Smooth muscle cell (in vitro differentiated cells): ENCODE results near the gene HS6ST1. TPM values are rescaled to one million over a fixed set of nuclear protein-coding genes. Genes with fewer than 3 reads are reported as not detected.

ENCODE experiments used
- DNase-seq: peaks from one replicate; lab custom pipeline; 2025; ENCODE audit not compliant: unreplicated experiment; lab: John Stamatoyannopoulos, UW
- H2AFZ ChIP-seq: fragments of 200-600 bp; sonication (generic); 2 replicates; pipeline ENCODE4 v1.6.0; 2016; ENCODE audit warnings: antibody characterized with exemption, low read depth, mild to moderate bottlenecking
- H3F3A ChIP-seq: fragments of 200-600 bp; sonication (generic); 2 replicates; pipeline ENCODE4 v1.6.0; 2017; ENCODE audit warnings: antibody characterized with exemption, low read depth
- H3K27ac ChIP-seq: fragments of 200-600 bp; sonication (generic); 2 replicates; pipeline ENCODE4 v1.5.1; 2016; ENCODE audit warnings: low read depth, mild to moderate bottlenecking
- H3K27me3 ChIP-seq: fragments of 200-600 bp; sonication (generic); 2 replicates; pipeline ENCODE4 v1.6.1; 2016; ENCODE audit warnings: low read depth, mild to moderate bottlenecking
- H3K36me3 ChIP-seq: fragments of 200-600 bp; sonication (generic); 2 replicates; pipeline ENCODE4 v1.5.1; 2016; ENCODE audit warnings: low read depth
- H3K4me1 ChIP-seq: fragments of 200-600 bp; sonication (generic); 2 replicates; pipeline ENCODE4 v1.5.1; 2016; ENCODE audit warnings: low read depth
- H3K4me2 ChIP-seq: fragments of 200-600 bp; sonication (generic); 2 replicates; pipeline ENCODE4 v1.6.0; 2016; ENCODE audit warnings: mild to moderate bottlenecking
- H3K4me3 ChIP-seq: fragments of 200-600 bp; sonication (generic); 2 replicates; pipeline ENCODE4 v1.5.1; 2016; ENCODE audit warnings: mild to moderate bottlenecking
- H3K79me2 ChIP-seq: fragments of 200-600 bp; sonication (generic); 2 replicates; pipeline ENCODE4 v1.6.0; 2016; ENCODE audit warnings: low read depth, mild to moderate bottlenecking
- H3K9ac ChIP-seq: fragments of 200-600 bp; sonication (generic); 2 replicates; pipeline ENCODE4 v1.6.0; 2016; ENCODE audit warnings: low read depth
- H3K9me3 ChIP-seq: fragments of 200-600 bp; sonication (generic); replicated peaks from 2 replicates; pipeline ENCODE4 v1.5.1; 2016; ENCODE audit warnings: low read depth
- H4K20me1 ChIP-seq: fragments of 200-600 bp; sonication (generic); 2 replicates; pipeline ENCODE4 v1.6.0; 2016; ENCODE audit warnings: low read depth
- CTCF ChIP-seq: fragments of 200-600 bp; sonication (generic); IDR thresholded peaks from 2 replicates; pipeline ENCODE4 v1.5.1; 2017; ENCODE audit warnings: borderline replicate concordance, mild to moderate bottlenecking, antibody characterized with exemption; ENCODE audit not compliant: insufficient read depth, poor library complexity, severe bottlenecking
- WGBS: methylation state at CpG from one replicate; pipeline ENCODE4 v1.1.7; 2016; ENCODE audit warnings: low lambda C conversion rate; 5-methylcytosine and 5-hydroxymethylcytosine counted together
- polyA plus RNA-seq: library from polyadenylated mRNA; unstranded; fragments of >200 nt; fragmentation: Nextera tagmentation; extraction: Ambion mirVana; gene quantifications from 2 replicates; pipeline ENCODE4 v1.2.1, GENCODE V29; 2016
- total RNA-seq: library from RNA; depleted of rRNA; stranded (reverse); fragments of >200 nt; gene quantifications from 2 replicates; pipeline ENCODE4 v1.2.3, GENCODE V29; 2014

Gene HS6ST1
- total and polyA plus RNA-seq, 2 experiments from 2014 or later: 9.3 to 13.0 TPM

GRCh38 chr2:128233790-128234395, 84.8 kb downstream of the HS6ST1 start:
- H3K27ac ChIP-seq: no peak overlapping the region
- H3K36me3 ChIP-seq: no peaks in the 10 kb centered on the region
- H3K9ac ChIP-seq: no peak overlapping the region
- H3K4me3 ChIP-seq: no peak overlapping the region
- H3K4me2 ChIP-seq: peak overlapping the region; percentile 90
- H4K20me1 ChIP-seq: no peaks in the 10 kb centered on the region
- H3K79me2 ChIP-seq: no peaks in the 10 kb centered on the region
- peaks cover 4% of the 10 kb centered on the region for H3K4me1 ChIP-seq
- no peak for DNase-seq
- peaks cover 10% of the 10 kb centered on the region for H3F3A ChIP-seq
- TF ChIP-seq CTCF: no peak
- peaks cover 11% of the 10 kb centered on the region for H3K27me3 ChIP-seq
- H3K9me3 ChIP-seq: no peaks in the 10 kb centered on the region
- WGBS: 41% methylated on average over 11 of the region's 11 CpGs
- H2AFZ ChIP-seq: no peak overlapping the region

- peak; percentile 73 for TF ChIP-seq CTCF
- Histone ChIP-seq H3K9me3 (no peaks in the 10 kb centered on the region), H3K4me2 (peak overlapping the region; percentile 90), H4K20me1 (no peaks in the 10 kb centered on the region), H3K27ac (no peak overlapping the region), H2AFZ (peak overlapping the region; percentile 93), H3K36me3 (no peaks in the 10 kb centered on the region), H3F3A (peaks cover 10% of the 10 kb centered on the region), H3K9ac (peak overlapping the region; percentile 10), H3K79me2 (no peaks in the 10 kb centered on the region), H3K4me3 (peak overlapping the region; percentile 80), H3K27me3 (peaks cover 11% of the 10 kb centered on the region), H3K4me1 (peaks cover 4% of the 10 kb centered on the region)
- 3% methylated on average over 73 of the region's 84 CpGs for WGBS
- DNase-seq: peak; percentile 37
Measured at GRCh38 chr2:128232965-128233789, 85.5 kb downstream of the HS6ST1 start.

GRCh38 chr2:128228894-128229293, 89.8 kb downstream of the HS6ST1 start:
- Histone ChIP-seq H3K4me1 (no peaks in the 10 kb centered on the region), H4K20me1 (no peaks in the 10 kb centered on the region), H3K9me3 (no peaks in the 10 kb centered on the region), H3K27ac (no peak overlapping the region), H2AFZ (no peak overlapping the region), H3F3A (no peaks in the 10 kb centered on the region), H3K4me2 (no peak overlapping the region), H3K36me3 (no peaks in the 10 kb centered on the region), H3K27me3 (peaks cover 11% of the 10 kb centered on the region), H3K4me3 (no peak overlapping the region), H3K9ac (no peak overlapping the region), H3K79me2 (no peaks in the 10 kb centered on the region)
- DNase-seq: no peak
- TF ChIP-seq CTCF: no peak
